GM18499 (cell line): ENCODE measurements around the gene VSIG4.
"Not testable (repeated sequence)": the region's sequence is repeated elsewhere in the genome, so short reads cannot be mapped to it uniquely, and the experiment has no call there.

ENCODE experiments used
- ATAC-seq: cut with Tn5 transposase; IDR thresholded peaks from one replicate; pipeline ENCODE4 v1.9.1; 2021; ENCODE audit warnings: moderate number of reproducible peaks; ENCODE audit not compliant: insufficient read depth, unreplicated experiment

Gene VSIG4

DNA sequence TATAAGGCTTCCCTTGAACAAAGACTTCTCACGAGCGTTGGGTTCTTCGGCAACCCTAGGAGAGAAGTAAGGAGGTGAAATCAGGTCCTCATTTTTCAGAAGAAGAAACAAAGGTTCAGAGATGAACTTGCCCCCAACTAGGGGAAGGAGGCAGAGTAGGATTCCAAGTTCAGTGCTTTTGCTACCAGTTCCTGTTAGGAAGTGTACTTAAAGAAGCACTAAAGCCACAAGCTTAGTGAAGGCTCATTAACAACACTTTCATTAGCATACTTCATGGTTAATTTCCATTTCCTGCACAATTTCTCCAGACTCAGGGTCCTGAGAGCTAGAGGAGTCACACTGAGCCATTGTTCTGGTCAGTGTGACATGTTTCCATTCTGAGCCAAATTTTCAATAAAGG lies 52.1 kb downstream of the VSIG4 start:
- no peak for ATAC-seq

- peak; percentile 46 for ATAC-seq
Observed at GRCh38 chrX:65985922-65986588, 53.8 kb downstream of the VSIG4 start.

GRCh38 chrX:65985211-65985610 lies 54.7 kb downstream of the VSIG4 start:
- ATAC-seq = no peak

- ATAC-seq = not testable (repeated sequence)
Observed at GRCh38 chrX:65977161-65977560, 62.7 kb downstream of the VSIG4 start.

DNA sequence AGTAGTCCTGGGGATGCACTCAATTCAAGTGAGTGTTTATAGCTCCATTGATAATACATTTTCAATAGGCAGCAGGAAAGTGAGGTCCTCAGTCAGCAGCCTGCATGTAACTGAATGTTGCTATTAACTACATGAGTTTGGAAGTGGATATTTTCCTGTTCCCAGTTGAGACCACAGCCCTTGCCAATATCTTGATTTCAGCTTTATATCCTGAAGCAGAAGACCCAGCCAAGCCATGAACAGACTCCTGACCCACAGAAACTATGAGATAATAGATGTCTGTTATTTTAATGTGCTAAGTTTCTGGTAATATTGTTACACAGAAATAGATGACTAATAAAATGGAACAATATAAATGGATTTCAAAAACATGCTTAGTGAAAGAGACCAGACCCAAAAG lies 63.7 kb downstream of the VSIG4 start:
- ATAC-seq = no peak

DNA sequence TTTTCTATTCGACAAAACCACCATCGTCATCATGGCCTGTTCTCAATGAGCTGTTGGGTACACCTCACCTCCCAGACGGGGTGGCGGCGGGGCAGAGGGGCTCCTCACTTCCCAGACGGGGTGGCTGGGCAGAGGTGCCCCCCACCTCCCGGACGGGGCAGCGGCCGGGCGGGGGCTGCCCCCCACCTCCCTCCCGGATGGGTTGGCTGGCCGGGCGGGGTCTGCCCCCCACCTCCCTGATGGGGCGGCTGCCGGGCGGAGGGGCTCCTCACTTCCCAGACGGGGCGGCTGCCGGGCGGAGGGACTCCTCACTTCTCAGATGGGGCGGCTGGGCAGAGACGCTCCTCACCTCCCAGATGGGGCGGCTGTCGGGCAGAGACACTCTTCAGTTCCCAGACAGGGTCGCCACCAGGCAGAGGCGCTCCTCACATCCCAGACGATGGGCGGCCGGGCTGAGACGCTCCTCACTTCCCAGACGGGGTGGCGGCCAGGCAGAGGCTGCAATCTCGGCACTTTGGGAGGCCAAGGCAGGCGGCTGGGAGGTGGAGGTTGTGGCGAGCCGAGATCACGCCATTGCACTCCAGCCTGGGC lies 64.6 kb downstream of the VSIG4 start:
- not testable (repeated sequence) for ATAC-seq
